GM10266 (cell line): ENCODE measurements around the gene MRI1.
A peak's percentile ranks its signal among the peaks of the same experiment; 100 is the strongest.

Experiments used
- DNase-seq: peaks from one replicate; pipeline ENCODE4 v3.0.0; 2012; ENCODE audit errors: extremely low spot score
- CTCF ChIP-seq: IDR thresholded peaks from 2 replicates; pipeline ENCODE4 v1.5.1; 2012; ENCODE audit warnings: mild to moderate bottlenecking, low read depth; ENCODE audit not compliant: control insufficient read depth, insufficient read depth; ENCODE audit errors: missing control alignments

MRI1 gene

DNA sequence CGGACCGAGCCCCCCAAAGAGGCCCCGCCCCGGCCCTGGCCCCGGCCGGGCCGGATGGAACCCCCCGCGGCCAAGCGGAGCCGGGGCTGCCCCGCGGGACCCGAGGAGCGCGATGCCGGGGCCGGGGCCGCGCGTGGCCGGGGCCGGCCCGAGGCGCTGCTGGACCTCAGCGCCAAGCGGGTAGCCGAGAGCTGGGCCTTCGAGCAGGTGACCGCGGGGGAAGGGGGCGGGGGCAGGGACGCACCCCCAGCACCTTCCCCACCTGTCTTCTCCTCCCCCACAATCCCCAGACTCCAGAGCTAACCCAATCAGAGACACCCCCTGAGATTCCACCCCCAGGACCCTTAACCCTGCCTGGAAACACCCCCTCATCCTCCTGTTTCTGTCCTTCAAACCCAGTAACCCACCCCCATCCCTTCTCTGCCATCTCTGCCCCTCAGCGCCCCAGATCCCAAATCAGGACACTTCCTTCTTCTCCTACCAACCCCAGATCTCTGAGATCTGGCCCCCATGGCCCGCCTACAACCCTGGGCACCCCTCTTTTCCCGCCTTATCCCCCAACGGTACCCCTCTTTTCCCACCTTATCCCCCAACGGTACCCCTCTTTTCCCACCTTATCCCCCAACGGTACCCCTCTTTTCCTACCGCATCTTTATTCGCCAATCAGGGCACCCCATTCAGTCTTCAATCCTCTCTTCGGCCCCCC lies 31.4 kb downstream of the MRI1 start:
- peak; percentile 78 for DNase-seq

DNA sequence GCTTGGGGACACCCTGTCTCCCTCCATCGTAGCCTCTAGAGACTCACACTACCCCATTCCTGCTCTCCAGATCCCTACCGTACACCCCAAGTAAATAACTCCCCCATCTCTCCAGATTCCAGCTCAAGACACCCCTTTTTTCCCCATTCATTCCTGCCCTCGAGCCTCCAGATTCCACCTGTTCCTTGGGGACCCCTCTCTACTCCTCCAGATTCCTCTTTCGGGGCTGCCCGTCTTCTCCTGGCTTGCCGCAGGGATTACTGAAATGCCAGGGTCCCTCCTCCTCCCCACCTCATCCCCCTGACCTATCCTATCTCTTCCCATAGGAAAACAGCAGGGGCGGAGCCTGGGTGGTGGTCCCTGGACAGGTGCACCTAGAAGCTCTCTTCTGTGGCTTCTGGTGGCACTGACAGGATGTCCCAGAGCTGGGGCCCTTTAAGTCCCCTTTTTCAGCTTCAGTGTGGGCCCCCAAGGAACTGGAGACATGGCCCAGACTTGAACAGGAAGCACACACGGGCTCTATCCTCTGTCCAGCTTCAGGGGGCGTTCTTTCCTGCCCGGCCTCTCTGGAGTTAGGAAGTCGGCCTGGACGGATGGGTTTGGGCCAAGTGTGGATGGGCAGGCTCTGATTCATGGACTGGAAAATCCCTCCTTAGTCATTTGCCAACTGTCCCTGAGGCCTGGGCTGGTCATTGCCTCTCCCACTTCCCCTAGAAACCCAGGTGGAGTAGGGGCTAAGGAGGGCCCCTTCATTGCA lies 32.2 kb downstream of the MRI1 start:
- peak; percentile 72 for DNase-seq
- no peak for TF ChIP-seq CTCF

More for the DNA sequence above, 31.4 kb downstream of the MRI1 start:
- TF ChIP-seq CTCF = no peak

- no peak for DNase-seq
- no peak for TF ChIP-seq CTCF
Measured at GRCh38 chr19:13797058-13797440, 32.7 kb downstream of the MRI1 start.

DNA sequence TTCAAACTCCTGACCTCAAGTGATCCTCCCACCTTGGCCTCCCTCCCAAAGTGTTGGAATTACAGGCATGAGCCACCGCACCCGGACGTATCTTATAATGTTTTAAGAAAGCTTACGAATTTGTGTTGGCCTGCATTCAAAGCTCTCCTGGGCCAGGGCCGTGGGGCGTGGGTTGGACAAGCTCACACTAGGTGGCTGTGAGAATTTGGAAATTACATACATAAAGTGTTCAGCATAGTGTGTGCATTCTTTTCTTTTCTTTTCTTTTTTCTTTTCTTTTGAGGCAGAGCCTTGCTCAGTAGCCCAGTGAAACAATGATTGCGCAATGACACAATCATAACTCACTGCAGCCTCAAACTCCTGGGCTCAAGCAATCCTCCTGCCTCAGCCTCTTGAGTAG lies 33.5 kb downstream of the MRI1 start:
- TF ChIP-seq CTCF = no peak
- no peak for DNase-seq

DNA sequence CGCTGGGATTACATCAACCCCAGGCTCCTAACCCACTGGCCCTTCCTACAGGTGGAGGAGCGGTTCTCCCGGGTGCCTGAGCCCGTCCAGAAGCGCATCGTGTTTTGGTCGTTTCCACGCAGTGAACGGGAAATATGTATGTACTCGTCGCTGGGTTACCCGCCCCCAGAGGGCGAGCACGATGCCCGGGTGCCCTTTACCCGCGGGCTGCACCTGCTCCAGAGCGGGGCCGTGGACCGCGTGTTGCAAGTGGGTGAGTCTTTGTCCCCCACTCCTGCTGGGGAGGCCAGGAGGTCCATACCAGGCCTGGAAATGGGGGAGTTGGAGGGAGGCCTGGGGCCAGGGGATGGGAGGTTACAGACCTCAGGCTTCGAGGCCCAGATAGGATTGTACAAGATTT lies 35.3 kb downstream of the MRI1 start:
- no peak for DNase-seq
- no peak for TF ChIP-seq CTCF

- DNase-seq = no peak
- TF ChIP-seq CTCF = no peak
Measured at GRCh38 chr19:13803038-13803437, 38.7 kb downstream of the MRI1 start.
